H9 (cell line): ENCODE measurements around the gene NR2C1. TPM values are rescaled to one million over a fixed set of nuclear protein-coding genes. Genes with fewer than 3 reads are reported as not detected.

ENCODE experiments used
- DNase-seq: peaks from one replicate; pipeline ENCODE4 v3.0.0-alpha.2; 2017
- H2AFZ ChIP-seq: one replicate; pipeline ENCODE4 v1.6.1; 2013; ENCODE audit warnings: mild to moderate bottlenecking, low read length, control low read depth, moderate library complexity
- H2AK5ac ChIP-seq: 2 replicates; pipeline ENCODE4 v1.6.1; 2013; ENCODE audit warnings: low read length, control low read depth, mixed read lengths; ENCODE audit not compliant: insufficient read length
- H2BK120ac ChIP-seq: one replicate; pipeline ENCODE4 v1.6.1; 2013; ENCODE audit warnings: low read depth, mild to moderate bottlenecking, low read length, control low read depth, inconsistent platforms; ENCODE audit not compliant: poor library complexity, severe bottlenecking
- H2BK12ac ChIP-seq: 2 replicates; pipeline ENCODE4 v1.6.1; 2013; ENCODE audit warnings: low read length, control low read depth, mixed read lengths, low read depth; ENCODE audit not compliant: insufficient read length
- H2BK15ac ChIP-seq: 2 replicates; pipeline ENCODE4 v1.6.1; 2013; ENCODE audit warnings: low read depth, low read length, control low read depth
- H2BK20ac ChIP-seq: one replicate; pipeline ENCODE4 v1.6.1; 2013; ENCODE audit warnings: low read depth, mild to moderate bottlenecking, low read length, control low read depth, inconsistent platforms; ENCODE audit not compliant: poor library complexity, severe bottlenecking
- H2BK5ac ChIP-seq: 2 replicates; pipeline ENCODE4 v1.6.1; 2013; ENCODE audit warnings: low read length, control low read depth, mixed read lengths; ENCODE audit not compliant: insufficient read length
- H3K14ac ChIP-seq: 2 replicates; pipeline ENCODE4 v1.6.1; 2013; ENCODE audit warnings: low read length, control low read depth; ENCODE audit not compliant: insufficient read depth
- H3K18ac ChIP-seq: 2 replicates; pipeline ENCODE4 v1.6.1; 2013; ENCODE audit warnings: low read depth, mild to moderate bottlenecking, mixed read lengths, low read length, control low read depth; ENCODE audit not compliant: insufficient read length
- H3K23ac ChIP-seq: 2 replicates; pipeline ENCODE4 v1.6.1; 2013; ENCODE audit warnings: low read length, control low read depth, mixed read lengths, low read depth; ENCODE audit not compliant: insufficient read length
- H3K23me2 ChIP-seq: 2 replicates; pipeline ENCODE4 v1.6.1; 2013; ENCODE audit warnings: low read depth, mild to moderate bottlenecking, mixed read lengths, low read length, control low read depth; ENCODE audit not compliant: insufficient read length, poor library complexity, severe bottlenecking
- H3K27ac ChIP-seq: 2 replicates; pipeline ENCODE4 v1.5.1; 2013; ENCODE audit warnings: low read length, control low read depth, mixed read lengths, low read depth; ENCODE audit not compliant: insufficient read length
- H3K27me3 ChIP-seq: 2 replicates; pipeline ENCODE4 v1.6.1; 2013; ENCODE audit warnings: low read length, control low read depth, inconsistent platforms; ENCODE audit not compliant: insufficient read depth
- H3K4ac ChIP-seq: 2 replicates; pipeline ENCODE4 v1.6.1; 2013; ENCODE audit warnings: low read depth, mild to moderate bottlenecking, control low read depth, inconsistent platforms, low read length, moderate library complexity
- H3K4me1 ChIP-seq: 2 replicates; pipeline ENCODE4 v1.6.1; 2013; ENCODE audit warnings: low read length, control low read depth, inconsistent platforms; ENCODE audit not compliant: insufficient read depth
- H3K4me2 ChIP-seq: 2 replicates; pipeline ENCODE4 v1.6.1; 2013; ENCODE audit warnings: low read length, control low read depth, mixed read lengths; ENCODE audit not compliant: insufficient read length, insufficient read depth
- H3K56ac ChIP-seq: 2 replicates; pipeline ENCODE4 v1.6.1; 2013; ENCODE audit warnings: low read depth, mild to moderate bottlenecking, mixed read lengths, low read length, control low read depth; ENCODE audit not compliant: insufficient read length
- H3K79me1 ChIP-seq: 2 replicates; pipeline ENCODE4 v1.6.1; 2013; ENCODE audit warnings: low read depth, mild to moderate bottlenecking, moderate library complexity, low read length, control low read depth, inconsistent platforms; ENCODE audit not compliant: insufficient read depth, poor library complexity, severe bottlenecking
- H3K79me2 ChIP-seq: 2 replicates; pipeline ENCODE4 v1.6.1; 2013; ENCODE audit warnings: low read length, control low read depth, inconsistent platforms; ENCODE audit not compliant: insufficient read depth
- H3K9ac ChIP-seq: 2 replicates; pipeline ENCODE4 v1.6.1; 2013; ENCODE audit warnings: low read length, control low read depth, mixed read lengths; ENCODE audit not compliant: insufficient read length; ENCODE audit errors: extremely low read depth
- H3K9me3 ChIP-seq: one replicate; pipeline ENCODE4 v1.6.1; 2013; ENCODE audit warnings: low read depth, low read length, inconsistent platforms; ENCODE audit not compliant: control insufficient read depth
- H3T11ph ChIP-seq: one replicate; pipeline ENCODE4 v1.6.1; 2013; ENCODE audit warnings: mild to moderate bottlenecking, low read length, control low read depth, inconsistent platforms
- H4K20me1 ChIP-seq: one replicate; pipeline ENCODE4 v1.6.1; 2013; ENCODE audit not compliant: control insufficient read depth, insufficient read length, insufficient read depth
- H4K5ac ChIP-seq: 2 replicates; pipeline ENCODE4 v1.6.1; 2013; ENCODE audit warnings: low read depth, mild to moderate bottlenecking, mixed read lengths, low read length, control low read depth; ENCODE audit not compliant: insufficient read length
- H4K8ac ChIP-seq: replicated peaks from 2 replicates; pipeline ENCODE4 v1.6.1; 2013; ENCODE audit warnings: low read length, control low read depth, mixed read lengths, low read depth; ENCODE audit not compliant: insufficient read length
- H4K91ac ChIP-seq: 2 replicates; pipeline ENCODE4 v1.6.1; 2013; ENCODE audit warnings: low read depth, mild to moderate bottlenecking, moderate library complexity, mixed read lengths, low read length, control low read depth; ENCODE audit not compliant: insufficient read length
- H3K27ac Mint-ChIP-seq, 3 experiments: 2 replicates in 2 of 3; 3 replicates in 1 of 3; pipeline ENCODE4 v1.8.0; 2020 to 2021; ENCODE audit warnings: mixed read lengths in 3 of 3, mild to moderate bottlenecking in 1 of 3, moderate library complexity in 1 of 3
- H3K27me3 Mint-ChIP-seq: 2 replicates; pipeline ENCODE4 v1.8.0; 2021; ENCODE audit warnings: low read depth, mild to moderate bottlenecking, moderate library complexity, mixed read lengths
- H3K36me3 Mint-ChIP-seq, 3 experiments: 2 replicates in 2 of 3; 3 replicates in 1 of 3; pipeline ENCODE4 v1.8.0; 2020 to 2021; ENCODE audit warnings: low read depth in 3 of 3, mixed read lengths in 3 of 3; ENCODE audit not compliant: insufficient read depth in 1 of 3
- H3K4me1 Mint-ChIP-seq, 2 experiments: 2 replicates each; pipeline ENCODE4 v1.8.0; 2020; ENCODE audit warnings: mixed read lengths in 2 of 2
- H3K4me3 Mint-ChIP-seq, 2 experiments: 2 replicates in 1 of 2; 3 replicates in 1 of 2; pipeline ENCODE4 v1.8.0; 2020 to 2021; ENCODE audit warnings: mild to moderate bottlenecking in 2 of 2, mixed read lengths in 2 of 2, moderate library complexity in 1 of 2
- H3K9me3 Mint-ChIP-seq, 2 experiments: 2 replicates in 1 of 2; 3 replicates in 1 of 2; pipeline ENCODE4 v1.8.0; 2020; ENCODE audit warnings: mild to moderate bottlenecking in 2 of 2, mixed read lengths in 2 of 2, moderate library complexity in 1 of 2
- WGBS: extraction: QIAGEN DNeasy Blood & Tissue Kit; methylation state at CpG from one replicate; pipeline ENCODE4 v1.1.7; 2013; ENCODE audit warnings: missing lambda C conversion rate, low lambda C conversion rate, mixed read lengths; ENCODE audit not compliant: insufficient read length; ENCODE audit errors: extremely low coverage; 5-methylcytosine and 5-hydroxymethylcytosine counted together
- total RNA-seq: library from RNA; stranded (reverse); gene quantifications from 2 replicates; pipeline ENCODE4 v1.2.1, GENCODE V29; 2021
- TF ChIP-seq, protein P1 (sequence below): fragments of 200-600 bp; sonication (generic); conservative IDR thresholded peaks from 3 replicates; pipeline ENCODE4 v1.8.0; 2021; ENCODE audit warnings: antibody characterized with exemption, mild to moderate bottlenecking

The NR2C1 gene
- total RNA-seq, 1 experiment from 2014 or later, result 47.0 TPM

DNA sequence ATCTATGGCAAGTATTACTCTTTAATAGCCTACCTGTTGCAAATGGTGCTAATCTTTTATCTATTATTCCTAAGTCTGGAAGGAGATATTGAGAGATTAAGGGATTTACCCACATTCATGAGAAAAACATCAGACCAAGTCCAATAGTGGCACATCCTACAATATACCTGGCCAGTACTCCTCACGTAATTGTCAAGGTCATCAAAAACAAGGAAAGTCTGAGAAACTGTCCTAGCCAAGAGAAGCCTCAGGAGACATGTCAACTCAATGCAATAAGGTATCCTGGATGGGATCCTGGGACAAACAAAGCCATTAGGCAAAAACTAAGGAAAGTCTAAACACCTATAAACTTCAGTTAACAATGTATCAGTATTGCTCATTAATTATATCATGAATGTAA lies 12.5 kb downstream of the NR2C1 start:
- H3K23ac ChIP-seq, result no peak overlapping the region
- no peak overlapping the region for H2BK15ac ChIP-seq
- no CpG with 5 or more reads among the region's 1 CpG for WGBS

More for the DNA sequence above, 12.5 kb downstream of the NR2C1 start:
- Mint-ChIP-seq H3K4me1 (no peaks in the 10 kb centered on the region), H3K27me3 (no peaks in the 10 kb centered on the region), H3K9me3 (no peaks in the 10 kb centered on the region), H3K36me3 (peaks cover 21 to 77% (median 57%) of the 10 kb centered on the region in 3 experiments; a peak in 6 of 7 replicates), H3K27ac (no peak overlapping the region), H3K4me3 (no peak overlapping the region)
- Histone ChIP-seq H4K91ac (no peak overlapping the region), H3K79me2 (no peaks in the 10 kb centered on the region), H3K56ac (no peak overlapping the region), H3K14ac (no peak overlapping the region), H2BK20ac (no peak overlapping the region), H3K4ac (no peak overlapping the region), H3K79me1 (no peaks in the 10 kb centered on the region), H3K4me1 (no peaks in the 10 kb centered on the region), H3K9me3 (no peaks in the 10 kb centered on the region), H3K23me2 (no peaks in the 10 kb centered on the region), H2BK12ac (no peak overlapping the region), H2BK5ac (no peak overlapping the region), H3K4me2 (no peak overlapping the region), H3K18ac (no peak overlapping the region), H3K27me3 (no peaks in the 10 kb centered on the region), H2AK5ac (no peak overlapping the region), H4K5ac (no peak overlapping the region), H4K20me1 (no peaks in the 10 kb centered on the region), H2AFZ (no peak overlapping the region), H4K8ac (no peak overlapping the region), H3K27ac (no peak overlapping the region), H3T11ph (no peak overlapping the region), H3K9ac (no peak overlapping the region), H2BK120ac (no peak overlapping the region)
- DNase-seq, result no peak
- TF ChIP-seq, protein P1, sequence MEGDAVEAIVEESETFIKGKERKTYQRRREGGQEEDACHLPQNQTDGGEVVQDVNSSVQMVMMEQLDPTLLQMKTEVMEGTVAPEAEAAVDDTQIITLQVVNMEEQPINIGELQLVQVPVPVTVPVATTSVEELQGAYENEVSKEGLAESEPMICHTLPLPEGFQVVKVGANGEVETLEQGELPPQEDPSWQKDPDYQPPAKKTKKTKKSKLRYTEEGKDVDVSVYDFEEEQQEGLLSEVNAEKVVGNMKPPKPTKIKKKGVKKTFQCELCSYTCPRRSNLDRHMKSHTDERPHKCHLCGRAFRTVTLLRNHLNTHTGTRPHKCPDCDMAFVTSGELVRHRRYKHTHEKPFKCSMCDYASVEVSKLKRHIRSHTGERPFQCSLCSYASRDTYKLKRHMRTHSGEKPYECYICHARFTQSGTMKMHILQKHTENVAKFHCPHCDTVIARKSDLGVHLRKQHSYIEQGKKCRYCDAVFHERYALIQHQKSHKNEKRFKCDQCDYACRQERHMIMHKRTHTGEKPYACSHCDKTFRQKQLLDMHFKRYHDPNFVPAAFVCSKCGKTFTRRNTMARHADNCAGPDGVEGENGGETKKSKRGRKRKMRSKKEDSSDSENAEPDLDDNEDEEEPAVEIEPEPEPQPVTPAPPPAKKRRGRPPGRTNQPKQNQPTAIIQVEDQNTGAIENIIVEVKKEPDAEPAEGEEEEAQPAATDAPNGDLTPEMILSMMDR, result no peak
